Astrocyte of the cerebellum (primary cell): ENCODE data around the gene RBP2.

Experiments
- DNase-seq: peaks from one replicate; pipeline ENCODE4 v3.0.0-alpha.2; 2011; ENCODE audit warnings: low read depth
- H3K4me3 ChIP-seq: 2 replicates; pipeline ENCODE4 v1.5.1; 2011; ENCODE audit warnings: mild to moderate bottlenecking, low read depth, low read length, moderate library complexity
- CTCF ChIP-seq: IDR thresholded peaks from 2 replicates; pipeline ENCODE4 v1.5.1; 2012; ENCODE audit warnings: low read length, low read depth, moderate library complexity, mild to moderate bottlenecking; ENCODE audit errors: missing control alignments
- in situ Hi-C: cut with HindIII; loops from 2 replicates; pipeline ENCODE4 v1.10.0; 2017; ENCODE audit warnings: low sequenced_read_pairs

The RBP2 gene

GRCh38 chr3:139521144-139521543 is 44.8 kb upstream of the RBP2 start:
- in situ Hi-C loops = no loop called here
- DNase-seq = no peak
- no peak overlapping the region for H3K4me3 ChIP-seq

GRCh38 chr3:139519998-139520737 is 43.9 kb upstream of the RBP2 start:
- in situ Hi-C loops = no loop called here
- peak; percentile 37 for TF ChIP-seq CTCF
- no peak overlapping the region for H3K4me3 ChIP-seq
- DNase-seq = no peak

More at GRCh38 chr3:139521144-139521543, 44.8 kb upstream of the RBP2 start:
- no peak for TF ChIP-seq CTCF

GRCh38 chr3:139518926-139519842 is 42.9 kb upstream of the RBP2 start:
- no peak overlapping the region for H3K4me3 ChIP-seq
- in situ Hi-C loops = no loop called here
- no peak for DNase-seq
- no peak for TF ChIP-seq CTCF

- DNase-seq = no peak
- TF ChIP-seq CTCF = no peak
- H3K4me3 ChIP-seq = no peak overlapping the region
- in situ Hi-C loops = no loop called here
Measured at GRCh38 chr3:139518306-139518705, 42.0 kb upstream of the RBP2 start.

- in situ Hi-C loops = no loop called here
- no peak overlapping the region for H3K4me3 ChIP-seq
- TF ChIP-seq CTCF = no peak
- no peak for DNase-seq
Measured at GRCh38 chr3:139517321-139518065, 41.2 kb upstream of the RBP2 start.

GRCh38 chr3:139514741-139515140 is 38.4 kb upstream of the RBP2 start:
- in situ Hi-C loops = no loop called here
- DNase-seq = no peak
- no peak overlapping the region for H3K4me3 ChIP-seq
- TF ChIP-seq CTCF = no peak
